GM19397 (cell line): ENCODE measurements around the gene PRMT7.

Experiments
- ATAC-seq: cut with Tn5 transposase; IDR thresholded peaks from one replicate; pipeline ENCODE4 v1.9.1; 2021; ENCODE audit warnings: mild to moderate bottlenecking, moderate library complexity; ENCODE audit not compliant: unreplicated experiment

The PRMT7 gene

DNA sequence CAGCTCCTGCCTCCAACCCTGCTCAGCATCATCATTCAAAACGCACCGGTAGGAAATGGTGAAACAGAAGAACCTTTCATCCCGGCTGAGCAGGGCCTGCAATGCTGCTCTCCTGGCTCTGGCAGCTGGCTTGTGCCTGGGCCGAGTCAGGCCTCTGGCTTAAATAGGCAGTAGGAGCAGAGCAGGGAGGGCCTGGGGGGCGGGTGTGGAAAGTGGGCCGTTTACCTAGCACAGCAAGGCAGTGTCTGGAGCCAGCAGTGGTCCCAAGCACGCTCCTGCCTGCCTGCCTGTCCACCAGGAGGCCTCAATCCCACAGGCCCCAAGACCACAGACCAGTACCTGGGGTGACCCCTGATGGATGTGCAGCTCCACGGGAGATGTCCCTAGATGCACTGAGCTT lies 78.2 kb downstream of the PRMT7 start:
- ATAC-seq = no peak

- no peak for ATAC-seq
These were observed 79.0 kb downstream of the PRMT7 start for GRCh38 chr16:68389750-68390371.

GRCh38 chr16:68393333-68393732 lies 82.5 kb downstream of the PRMT7 start:
- no peak for ATAC-seq

DNA sequence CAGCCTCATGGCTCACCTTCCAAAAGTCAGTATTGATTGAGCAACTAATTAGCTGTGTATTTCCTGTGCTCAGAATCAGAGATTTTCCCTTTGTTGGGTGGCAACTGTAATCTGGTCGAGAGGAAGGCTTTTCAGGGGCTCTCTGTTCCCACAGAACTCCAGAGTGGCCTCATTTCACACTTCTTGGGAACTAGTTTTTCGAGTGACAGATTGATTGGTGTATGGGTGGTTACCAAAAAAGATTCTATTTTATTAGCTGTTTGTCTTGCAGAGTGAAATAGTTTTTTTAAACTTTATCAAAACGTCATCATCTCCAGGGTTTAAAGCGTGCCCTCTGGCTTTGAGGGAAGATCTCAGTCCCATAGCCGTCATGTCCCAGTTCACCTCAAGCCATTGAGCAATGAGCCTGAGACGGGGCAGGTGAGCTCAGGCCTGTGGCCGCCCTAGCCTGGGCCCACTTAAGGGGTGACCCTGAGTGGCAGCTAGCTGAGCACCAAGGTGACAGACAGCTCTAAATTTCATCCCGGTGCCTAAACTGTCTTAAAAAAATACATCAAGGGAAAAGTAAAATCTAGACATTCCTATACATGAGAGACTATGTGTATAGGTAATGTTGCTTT lies 84.5 kb downstream of the PRMT7 start:
- ATAC-seq = no peak

- ATAC-seq = no peak
These were observed 85.0 kb downstream of the PRMT7 start for GRCh38 chr16:68395815-68396214.

DNA sequence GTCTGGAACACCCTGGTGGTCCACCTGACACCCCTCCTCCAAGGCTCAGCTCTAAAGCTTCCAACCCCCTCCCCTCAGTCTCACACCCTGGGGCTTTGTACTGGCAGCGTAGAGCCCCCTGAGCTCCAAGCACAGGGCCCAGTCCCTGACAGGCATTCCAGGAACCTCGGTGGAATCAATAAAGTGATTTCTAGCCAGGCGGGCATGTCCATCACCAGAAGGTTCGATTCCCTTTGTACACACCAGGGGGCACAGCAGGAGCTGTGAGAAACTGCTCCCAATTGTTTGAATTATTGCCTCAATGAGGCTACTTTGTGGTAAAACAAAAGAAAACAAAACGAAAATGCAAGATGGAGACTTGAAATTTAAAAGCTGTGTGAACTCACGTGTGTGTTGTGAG lies 85.7 kb downstream of the PRMT7 start:
- ATAC-seq = no peak

GRCh38 chr16:68397710-68398201 lies 86.9 kb downstream of the PRMT7 start:
- ATAC-seq = no peak

DNA sequence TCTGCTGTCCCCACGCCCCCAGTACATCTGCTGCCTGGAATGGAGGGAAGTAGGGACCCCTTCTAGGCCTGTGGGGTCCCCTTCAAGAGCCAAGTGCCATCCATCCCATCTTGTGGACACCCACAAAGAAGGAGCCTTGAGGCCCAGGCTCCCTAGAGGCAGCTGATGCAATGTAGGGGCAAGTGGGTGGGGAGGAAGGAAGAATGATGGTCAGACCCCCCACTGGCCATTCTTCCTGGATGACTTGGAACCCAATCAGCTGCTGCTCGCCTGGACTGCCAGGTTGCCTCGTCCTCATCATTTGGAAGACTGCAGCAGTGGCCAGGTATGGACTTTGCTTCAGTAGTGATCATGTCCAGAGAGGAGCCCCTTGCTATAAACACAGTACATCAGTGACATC lies 88.6 kb downstream of the PRMT7 start:
- no peak for ATAC-seq

GRCh38 chr16:68400083-68400923 lies 89.5 kb downstream of the PRMT7 start:
- ATAC-seq = no peak

- ATAC-seq = no peak
These were observed 90.2 kb downstream of the PRMT7 start for GRCh38 chr16:68400924-68401460.

DNA sequence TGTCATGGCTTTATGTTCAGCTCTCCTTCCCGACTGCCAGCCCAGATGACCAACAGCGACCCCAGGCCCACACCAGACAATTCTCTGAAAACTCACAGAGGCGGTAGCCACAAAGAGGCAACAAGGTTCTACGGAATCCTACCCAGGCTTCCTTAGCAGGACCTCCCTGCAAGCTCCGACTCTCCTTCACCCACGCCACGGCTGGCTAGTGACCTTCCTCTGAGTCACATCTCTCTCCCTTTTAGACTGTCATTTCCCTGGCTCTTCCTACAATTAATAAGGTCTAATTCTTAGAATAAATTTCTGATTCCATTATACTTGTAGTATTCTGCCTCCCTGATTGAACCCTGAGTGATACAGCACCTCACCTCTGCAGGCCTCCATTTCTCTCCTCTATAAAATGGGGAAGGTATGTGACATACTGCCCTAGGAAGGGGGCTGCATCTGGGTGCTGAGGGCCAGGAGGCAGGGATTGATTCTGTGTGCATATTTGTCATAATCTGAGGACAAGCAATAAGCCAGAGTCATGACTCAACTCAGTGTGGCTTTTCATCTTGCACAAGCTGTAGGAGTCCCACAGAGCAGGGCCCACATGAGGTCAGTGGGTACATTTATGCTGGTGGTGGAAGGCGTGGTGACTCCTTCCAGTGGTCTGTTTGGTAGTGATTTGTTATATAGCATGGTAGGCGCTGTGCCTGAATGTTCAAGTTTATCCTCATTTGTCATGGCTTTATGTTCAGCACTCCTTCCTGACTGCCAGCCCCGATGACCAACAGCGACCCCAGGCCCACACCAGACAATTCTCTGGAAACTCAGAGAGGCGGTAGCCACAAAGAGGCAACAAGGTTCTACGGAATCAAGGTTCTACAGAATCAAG lies 91.3 kb downstream of the PRMT7 start:
- no peak for ATAC-seq

DNA sequence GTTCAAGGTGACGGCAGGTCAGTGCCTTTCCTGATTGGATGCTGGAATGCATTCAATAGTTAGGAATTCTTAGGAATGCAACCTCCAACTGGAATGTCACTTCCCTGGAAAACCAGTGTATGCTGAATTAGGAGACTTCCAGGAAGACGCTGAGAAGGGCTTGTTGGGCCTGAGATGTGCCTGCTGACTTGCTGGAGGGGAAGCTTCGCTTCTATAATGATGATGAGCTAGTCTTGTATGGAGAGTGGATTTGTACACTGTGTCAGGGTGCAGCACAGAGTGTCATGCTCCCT lies 91.9 kb downstream of the PRMT7 start:
- ATAC-seq = no peak

DNA sequence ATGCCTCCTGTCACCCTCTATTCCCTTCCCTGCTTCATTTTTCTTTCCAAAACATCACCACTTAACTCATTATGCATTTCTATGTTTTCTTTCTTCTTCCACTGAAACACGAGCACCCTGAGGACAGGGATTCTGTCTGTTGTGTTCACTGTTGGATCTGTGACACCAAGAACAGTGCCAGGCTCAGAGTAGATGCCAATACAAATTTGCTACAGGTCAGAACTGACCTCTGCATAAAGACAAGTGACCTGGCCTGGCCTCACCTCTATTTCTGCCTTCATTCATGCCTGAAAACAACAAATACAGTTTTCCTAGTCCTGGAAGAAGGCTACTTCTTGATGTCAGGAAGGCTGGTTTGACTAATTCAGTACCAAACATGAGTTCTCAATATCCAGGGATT lies 92.4 kb downstream of the PRMT7 start:
- no peak for ATAC-seq

- ATAC-seq = no peak
These were observed 92.9 kb downstream of the PRMT7 start for GRCh38 chr16:68403704-68404103.

DNA sequence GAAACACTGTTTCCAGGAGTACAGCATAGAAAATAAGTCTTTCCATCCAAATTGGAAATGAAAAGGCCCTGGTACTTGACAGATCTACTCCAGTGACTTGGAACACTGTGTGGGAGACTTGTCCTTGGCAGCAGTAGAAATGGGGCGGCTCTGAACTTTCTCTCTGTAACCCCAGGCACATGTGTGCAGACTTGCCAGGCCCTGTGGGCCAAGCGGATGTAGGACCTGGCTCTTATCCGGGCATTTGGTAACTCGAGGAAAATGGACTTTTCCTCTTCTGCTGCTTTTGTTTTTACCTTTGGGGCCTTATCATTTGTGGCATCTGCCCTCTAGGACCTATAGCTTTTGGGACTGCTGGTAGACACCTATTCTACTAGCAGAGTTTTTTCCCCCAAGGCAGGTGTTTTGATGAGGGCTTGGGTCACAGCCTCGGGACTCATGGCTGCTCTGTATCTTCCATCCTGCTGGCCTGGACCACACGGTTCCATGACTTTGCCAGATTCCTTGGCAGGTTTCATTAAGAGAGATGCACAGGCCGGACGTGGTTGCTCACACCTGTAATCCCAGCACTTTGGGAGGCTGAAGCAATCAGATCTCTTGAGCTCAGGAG lies 94.0 kb downstream of the PRMT7 start:
- no peak for ATAC-seq

DNA sequence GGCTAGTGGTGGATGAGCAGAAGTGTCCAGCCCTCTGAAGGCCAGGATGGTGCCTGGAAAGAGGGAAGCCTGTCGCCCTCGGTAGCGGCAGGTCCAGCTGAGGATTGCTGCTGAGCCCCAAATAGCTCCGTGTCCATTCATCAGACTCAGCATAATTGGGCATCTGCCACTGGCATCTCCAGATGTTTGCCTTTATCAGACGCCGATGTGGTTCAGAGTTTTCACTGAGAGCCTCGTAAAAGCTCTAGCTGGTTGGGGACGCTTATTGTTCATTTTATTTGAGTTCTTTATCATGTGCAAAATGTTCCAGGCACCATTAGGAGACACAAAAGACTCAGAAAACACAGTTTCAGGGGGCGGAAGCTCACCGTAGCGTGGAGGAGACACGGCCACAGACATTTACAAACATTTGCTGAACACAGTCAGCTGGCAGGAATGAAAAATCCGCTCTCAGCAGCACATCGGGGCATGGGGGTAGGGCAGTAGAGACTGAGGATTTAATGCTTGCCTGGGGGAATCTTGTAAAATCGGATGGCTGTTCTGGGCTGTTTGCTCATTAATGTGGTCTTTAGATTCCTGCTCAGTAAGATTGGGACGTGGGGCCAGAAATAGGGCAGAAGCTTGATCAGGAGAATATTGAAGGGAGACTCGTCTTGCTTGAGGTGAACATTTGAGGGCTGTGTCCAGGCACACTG lies 95.8 kb downstream of the PRMT7 start:
- no peak for ATAC-seq
